ENCODE data around the gene NCOA3. TPM values are rescaled to one million over a fixed set of nuclear protein-coding genes. Genes with fewer than 3 reads are reported as not detected.

The NCOA3 gene
- total and polyA plus RNA-seq, 2 experiments from 2014 or later = 6.7 to 25.8 TPM

DNA sequence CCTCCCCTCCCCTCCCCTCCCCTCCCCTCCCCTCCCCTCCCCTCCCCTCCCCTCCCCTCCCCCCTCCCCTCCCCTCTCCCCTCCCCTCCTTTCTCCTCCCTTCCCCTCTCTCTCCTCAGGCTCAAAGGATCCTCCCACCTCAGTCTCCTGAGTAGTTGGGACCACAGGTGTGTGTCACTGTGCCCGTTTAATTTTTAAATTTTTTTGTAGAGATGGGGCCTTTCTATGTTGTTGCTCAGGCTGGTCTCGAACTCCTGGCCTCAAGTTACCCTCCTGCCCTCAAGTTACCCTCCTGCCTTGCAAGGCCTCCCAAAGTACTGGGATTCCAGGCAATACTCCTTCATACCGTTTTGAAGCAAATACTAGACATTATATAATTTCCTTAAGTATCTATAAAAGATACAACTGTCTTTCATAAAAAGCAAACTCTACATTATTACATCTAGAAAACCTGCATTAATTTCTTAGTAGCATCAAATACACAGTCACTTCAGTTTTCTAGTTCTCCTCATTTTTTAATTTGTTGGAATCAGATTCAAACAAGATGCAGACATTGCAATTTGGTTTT, 39.8 kb downstream of the NCOA3 start:
- peaks cover 21% of the 10 kb centered on the region for H3K4me1 ChIP-seq (ENCODE audit: insufficient read depth)
- H3K79me2 ChIP-seq (replicated peaks; ENCODE audit: insufficient read depth) = peaks cover 96% of the 10 kb centered on the region
- no peaks in the 10 kb centered on the region; the same call in 1 of the 2 replicates for H4K20me1 ChIP-seq (replicated peaks; ENCODE audit: insufficient read depth)
- H3K4me3 ChIP-seq = no peak overlapping the region
- DNase-seq (ENCODE audit: low spot score) (no peak), ATAC-seq (no peak)
- no peaks in the 10 kb centered on the region for H3K9me2 ChIP-seq (ENCODE audit: insufficient read depth)
- H3K27me3 ChIP-seq (ENCODE audit: insufficient read depth) = no peaks in the 10 kb centered on the region
- H3K4me2 ChIP-seq = no peak overlapping the region
- Mint-ChIP-seq H3K27ac (no peak overlapping the region), H3K27me3 (ENCODE audit: insufficient read depth, low read depth, poor library complexity) (no peaks in the 10 kb centered on the region), H3K9me3 (no peaks in the 10 kb centered on the region), H3K36me3 (ENCODE audit: low read depth) (no peaks in the 10 kb centered on the region), H3K4me3 (no peak overlapping the region), H3K4me1 (peaks cover 33% of the 10 kb centered on the region)
- no peaks in the 10 kb centered on the region for H3F3A ChIP-seq (replicated peaks; ENCODE audit: low read depth)
- TF ChIP-seq EZH2 (IDR thresholded peaks at IDR 0.05; ENCODE audit: low read depth, unreplicated experiment) (no peak), STAT1 (IDR thresholded peaks at IDR 0.05; ENCODE audit: unreplicated experiment) (no peak), POLR2AphosphoS5 (IDR thresholded peaks at IDR 0.05; ENCODE audit: low read depth) (no peak), EZH2phosphoT487 (IDR thresholded peaks at IDR 0.05; ENCODE audit: unreplicated experiment) (no peak)
- TF ChIP-seq, protein P1, sequence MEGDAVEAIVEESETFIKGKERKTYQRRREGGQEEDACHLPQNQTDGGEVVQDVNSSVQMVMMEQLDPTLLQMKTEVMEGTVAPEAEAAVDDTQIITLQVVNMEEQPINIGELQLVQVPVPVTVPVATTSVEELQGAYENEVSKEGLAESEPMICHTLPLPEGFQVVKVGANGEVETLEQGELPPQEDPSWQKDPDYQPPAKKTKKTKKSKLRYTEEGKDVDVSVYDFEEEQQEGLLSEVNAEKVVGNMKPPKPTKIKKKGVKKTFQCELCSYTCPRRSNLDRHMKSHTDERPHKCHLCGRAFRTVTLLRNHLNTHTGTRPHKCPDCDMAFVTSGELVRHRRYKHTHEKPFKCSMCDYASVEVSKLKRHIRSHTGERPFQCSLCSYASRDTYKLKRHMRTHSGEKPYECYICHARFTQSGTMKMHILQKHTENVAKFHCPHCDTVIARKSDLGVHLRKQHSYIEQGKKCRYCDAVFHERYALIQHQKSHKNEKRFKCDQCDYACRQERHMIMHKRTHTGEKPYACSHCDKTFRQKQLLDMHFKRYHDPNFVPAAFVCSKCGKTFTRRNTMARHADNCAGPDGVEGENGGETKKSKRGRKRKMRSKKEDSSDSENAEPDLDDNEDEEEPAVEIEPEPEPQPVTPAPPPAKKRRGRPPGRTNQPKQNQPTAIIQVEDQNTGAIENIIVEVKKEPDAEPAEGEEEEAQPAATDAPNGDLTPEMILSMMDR (conservative IDR thresholded peaks at IDR 0.05; ENCODE audit: low read depth in 2 of 2) = no peak
- TF ChIP-seq, protein P2, sequence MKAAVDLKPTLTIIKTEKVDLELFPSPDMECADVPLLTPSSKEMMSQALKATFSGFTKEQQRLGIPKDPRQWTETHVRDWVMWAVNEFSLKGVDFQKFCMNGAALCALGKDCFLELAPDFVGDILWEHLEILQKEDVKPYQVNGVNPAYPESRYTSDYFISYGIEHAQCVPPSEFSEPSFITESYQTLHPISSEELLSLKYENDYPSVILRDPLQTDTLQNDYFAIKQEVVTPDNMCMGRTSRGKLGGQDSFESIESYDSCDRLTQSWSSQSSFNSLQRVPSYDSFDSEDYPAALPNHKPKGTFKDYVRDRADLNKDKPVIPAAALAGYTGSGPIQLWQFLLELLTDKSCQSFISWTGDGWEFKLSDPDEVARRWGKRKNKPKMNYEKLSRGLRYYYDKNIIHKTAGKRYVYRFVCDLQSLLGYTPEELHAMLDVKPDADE (IDR thresholded peaks at IDR 0.05) = no peak
- TF ChIP-seq, protein P3, sequence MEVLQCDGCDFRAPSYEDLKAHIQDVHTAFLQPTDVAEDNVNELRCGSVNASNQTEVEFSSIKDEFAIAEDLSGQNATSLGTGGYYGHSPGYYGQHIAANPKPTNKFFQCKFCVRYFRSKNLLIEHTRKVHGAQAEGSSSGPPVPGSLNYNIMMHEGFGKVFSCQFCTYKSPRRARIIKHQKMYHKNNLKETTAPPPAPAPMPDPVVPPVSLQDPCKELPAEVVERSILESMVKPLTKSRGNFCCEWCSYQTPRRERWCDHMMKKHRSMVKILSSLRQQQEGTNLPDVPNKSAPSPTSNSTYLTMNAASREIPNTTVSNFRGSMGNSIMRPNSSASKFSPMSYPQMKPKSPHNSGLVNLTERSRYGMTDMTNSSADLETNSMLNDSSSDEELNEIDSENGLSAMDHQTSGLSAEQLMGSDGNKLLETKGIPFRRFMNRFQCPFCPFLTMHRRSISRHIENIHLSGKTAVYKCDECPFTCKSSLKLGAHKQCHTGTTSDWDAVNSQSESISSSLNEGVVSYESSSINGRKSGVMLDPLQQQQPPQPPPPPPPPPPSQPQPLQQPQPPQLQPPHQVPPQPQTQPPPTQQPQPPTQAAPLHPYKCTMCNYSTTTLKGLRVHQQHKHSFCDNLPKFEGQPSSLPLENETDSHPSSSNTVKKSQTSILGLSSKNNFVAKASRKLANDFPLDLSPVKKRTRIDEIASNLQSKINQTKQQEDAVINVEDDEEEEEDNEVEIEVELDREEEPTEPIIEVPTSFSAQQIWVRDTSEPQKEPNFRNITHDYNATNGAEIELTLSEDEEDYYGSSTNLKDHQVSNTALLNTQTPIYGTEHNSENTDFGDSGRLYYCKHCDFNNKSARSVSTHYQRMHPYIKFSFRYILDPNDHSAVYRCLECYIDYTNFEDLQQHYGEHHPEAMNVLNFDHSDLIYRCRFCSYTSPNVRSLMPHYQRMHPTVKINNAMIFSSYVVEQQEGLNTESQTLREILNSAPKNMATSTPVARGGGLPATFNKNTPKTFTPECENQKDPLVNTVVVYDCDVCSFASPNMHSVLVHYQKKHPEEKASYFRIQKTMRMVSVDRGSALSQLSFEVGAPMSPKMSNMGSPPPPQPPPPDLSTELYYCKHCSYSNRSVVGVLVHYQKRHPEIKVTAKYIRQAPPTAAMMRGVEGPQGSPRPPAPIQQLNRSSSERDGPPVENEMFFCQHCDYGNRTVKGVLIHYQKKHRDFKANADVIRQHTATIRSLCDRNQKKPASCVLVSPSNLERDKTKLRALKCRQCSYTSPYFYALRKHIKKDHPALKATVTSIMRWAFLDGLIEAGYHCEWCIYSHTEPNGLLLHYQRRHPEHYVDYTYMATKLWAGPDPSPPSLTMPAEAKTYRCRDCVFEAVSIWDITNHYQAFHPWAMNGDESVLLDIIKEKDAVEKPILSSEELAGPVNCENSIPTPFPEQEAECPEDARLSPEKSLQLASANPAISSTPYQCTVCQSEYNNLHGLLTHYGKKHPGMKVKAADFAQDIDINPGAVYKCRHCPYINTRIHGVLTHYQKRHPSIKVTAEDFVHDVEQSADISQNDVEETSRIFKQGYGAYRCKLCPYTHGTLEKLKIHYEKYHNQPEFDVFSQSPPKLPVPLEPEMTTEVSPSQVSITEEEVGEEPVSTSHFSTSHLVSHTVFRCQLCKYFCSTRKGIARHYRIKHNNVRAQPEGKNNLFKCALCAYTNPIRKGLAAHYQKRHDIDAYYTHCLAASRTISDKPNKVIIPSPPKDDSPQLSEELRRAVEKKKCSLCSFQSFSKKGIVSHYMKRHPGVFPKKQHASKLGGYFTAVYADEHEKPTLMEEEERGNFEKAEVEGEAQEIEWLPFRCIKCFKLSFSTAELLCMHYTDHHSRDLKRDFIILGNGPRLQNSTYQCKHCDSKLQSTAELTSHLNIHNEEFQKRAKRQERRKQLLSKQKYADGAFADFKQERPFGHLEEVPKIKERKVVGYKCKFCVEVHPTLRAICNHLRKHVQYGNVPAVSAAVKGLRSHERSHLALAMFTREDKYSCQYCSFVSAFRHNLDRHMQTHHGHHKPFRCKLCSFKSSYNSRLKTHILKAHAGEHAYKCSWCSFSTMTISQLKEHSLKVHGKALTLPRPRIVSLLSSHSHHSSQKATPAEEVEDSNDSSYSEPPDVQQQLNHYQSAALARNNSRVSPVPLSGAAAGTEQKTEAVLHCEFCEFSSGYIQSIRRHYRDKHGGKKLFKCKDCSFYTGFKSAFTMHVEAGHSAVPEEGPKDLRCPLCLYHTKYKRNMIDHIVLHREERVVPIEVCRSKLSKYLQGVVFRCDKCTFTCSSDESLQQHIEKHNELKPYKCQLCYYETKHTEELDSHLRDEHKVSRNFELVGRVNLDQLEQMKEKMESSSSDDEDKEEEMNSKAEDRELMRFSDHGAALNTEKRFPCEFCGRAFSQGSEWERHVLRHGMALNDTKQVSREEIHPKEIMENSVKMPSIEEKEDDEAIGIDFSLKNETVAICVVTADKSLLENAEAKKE (CRISPR knock-in tag; IDR thresholded peaks at IDR 0.05) = no peak
- TF ChIP-seq, protein P4, sequence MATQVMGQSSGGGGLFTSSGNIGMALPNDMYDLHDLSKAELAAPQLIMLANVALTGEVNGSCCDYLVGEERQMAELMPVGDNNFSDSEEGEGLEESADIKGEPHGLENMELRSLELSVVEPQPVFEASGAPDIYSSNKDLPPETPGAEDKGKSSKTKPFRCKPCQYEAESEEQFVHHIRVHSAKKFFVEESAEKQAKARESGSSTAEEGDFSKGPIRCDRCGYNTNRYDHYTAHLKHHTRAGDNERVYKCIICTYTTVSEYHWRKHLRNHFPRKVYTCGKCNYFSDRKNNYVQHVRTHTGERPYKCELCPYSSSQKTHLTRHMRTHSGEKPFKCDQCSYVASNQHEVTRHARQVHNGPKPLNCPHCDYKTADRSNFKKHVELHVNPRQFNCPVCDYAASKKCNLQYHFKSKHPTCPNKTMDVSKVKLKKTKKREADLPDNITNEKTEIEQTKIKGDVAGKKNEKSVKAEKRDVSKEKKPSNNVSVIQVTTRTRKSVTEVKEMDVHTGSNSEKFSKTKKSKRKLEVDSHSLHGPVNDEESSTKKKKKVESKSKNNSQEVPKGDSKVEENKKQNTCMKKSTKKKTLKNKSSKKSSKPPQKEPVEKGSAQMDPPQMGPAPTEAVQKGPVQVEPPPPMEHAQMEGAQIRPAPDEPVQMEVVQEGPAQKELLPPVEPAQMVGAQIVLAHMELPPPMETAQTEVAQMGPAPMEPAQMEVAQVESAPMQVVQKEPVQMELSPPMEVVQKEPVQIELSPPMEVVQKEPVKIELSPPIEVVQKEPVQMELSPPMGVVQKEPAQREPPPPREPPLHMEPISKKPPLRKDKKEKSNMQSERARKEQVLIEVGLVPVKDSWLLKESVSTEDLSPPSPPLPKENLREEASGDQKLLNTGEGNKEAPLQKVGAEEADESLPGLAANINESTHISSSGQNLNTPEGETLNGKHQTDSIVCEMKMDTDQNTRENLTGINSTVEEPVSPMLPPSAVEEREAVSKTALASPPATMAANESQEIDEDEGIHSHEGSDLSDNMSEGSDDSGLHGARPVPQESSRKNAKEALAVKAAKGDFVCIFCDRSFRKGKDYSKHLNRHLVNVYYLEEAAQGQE (IDR thresholded peaks at IDR 0.05; ENCODE audit: unreplicated experiment) = no peak
- H3K27ac ChIP-seq (ENCODE audit: low read depth) = no peak overlapping the region
- H2AFZ ChIP-seq = no peak overlapping the region
- no peaks in the 10 kb centered on the region for H3K36me3 ChIP-seq (ENCODE audit: insufficient read depth)

All from GM23338 (cell line).